ENCODE measurements around the gene STRADA.

Gene STRADA, protein sequence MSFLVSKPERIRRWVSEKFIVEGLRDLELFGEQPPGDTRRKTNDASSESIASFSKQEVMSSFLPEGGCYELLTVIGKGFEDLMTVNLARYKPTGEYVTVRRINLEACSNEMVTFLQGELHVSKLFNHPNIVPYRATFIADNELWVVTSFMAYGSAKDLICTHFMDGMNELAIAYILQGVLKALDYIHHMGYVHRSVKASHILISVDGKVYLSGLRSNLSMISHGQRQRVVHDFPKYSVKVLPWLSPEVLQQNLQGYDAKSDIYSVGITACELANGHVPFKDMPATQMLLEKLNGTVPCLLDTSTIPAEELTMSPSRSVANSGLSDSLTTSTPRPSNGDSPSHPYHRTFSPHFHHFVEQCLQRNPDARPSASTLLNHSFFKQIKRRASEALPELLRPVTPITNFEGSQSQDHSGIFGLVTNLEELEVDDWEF

DNA sequence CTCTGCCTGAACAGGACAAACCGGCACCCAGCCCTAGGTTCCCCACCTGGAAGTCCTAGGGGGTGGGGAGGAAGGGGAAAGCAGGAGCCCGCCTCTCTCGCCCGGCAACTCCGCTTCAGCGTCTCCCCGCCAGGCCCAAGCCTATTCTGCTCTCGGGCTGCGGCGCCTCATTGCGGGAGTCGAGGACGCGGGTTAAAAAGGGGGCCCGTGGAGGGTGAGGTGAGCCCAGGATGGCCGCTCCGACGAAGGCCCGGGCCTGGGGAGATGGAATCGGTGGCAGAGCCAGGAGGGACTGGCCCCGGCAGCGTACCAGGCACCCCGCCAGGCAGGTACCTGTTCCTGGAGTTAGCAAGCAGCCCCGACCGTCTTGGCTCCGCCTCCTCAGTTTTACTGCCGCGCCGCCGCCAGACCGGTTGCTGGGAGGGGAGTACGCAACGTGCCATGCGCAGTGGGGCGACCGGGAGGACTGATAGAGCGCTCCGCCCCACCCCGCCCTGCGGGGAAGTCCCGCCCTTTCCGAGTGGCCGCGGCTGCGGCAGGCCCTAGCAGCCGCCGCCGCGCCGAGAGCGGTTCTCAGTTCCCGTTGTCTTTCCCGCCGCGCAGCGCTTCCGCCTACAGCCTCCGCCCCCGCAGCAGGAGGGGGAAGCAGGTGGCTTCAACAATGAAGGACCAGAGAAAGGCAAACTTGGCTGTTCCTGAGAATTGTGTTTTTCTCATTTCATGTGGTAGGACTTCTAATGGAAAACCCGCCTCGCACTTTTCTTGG is at the start of gene STRADA:
Gene STRADA, minus strand, starts transcription at position 392 of the 766 bp plus-strand sequence. CDS start 13,430 bp downstream, outside the sequence.
- DNase-seq, result peak; percentile 99

DNA sequence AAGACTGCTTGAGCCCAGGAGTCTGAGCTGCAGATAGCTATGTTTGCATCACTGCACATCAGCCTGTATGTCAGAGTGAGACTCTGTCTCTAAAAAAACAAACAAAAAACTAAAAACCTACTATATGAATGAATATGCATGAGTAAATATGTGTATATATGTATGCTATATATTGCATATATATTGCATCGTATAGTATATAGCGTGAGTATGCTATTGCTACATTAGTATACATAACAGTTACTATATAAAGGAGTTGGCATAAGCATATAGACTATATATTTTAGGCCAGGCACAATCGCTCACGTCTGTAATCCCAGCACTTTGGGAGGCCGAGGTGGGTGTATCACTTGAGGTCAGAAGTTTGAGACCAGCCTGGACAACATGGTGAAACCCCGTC is 48.5 kb upstream of the STRADA start:
- DNase-seq, result no peak

DNA sequence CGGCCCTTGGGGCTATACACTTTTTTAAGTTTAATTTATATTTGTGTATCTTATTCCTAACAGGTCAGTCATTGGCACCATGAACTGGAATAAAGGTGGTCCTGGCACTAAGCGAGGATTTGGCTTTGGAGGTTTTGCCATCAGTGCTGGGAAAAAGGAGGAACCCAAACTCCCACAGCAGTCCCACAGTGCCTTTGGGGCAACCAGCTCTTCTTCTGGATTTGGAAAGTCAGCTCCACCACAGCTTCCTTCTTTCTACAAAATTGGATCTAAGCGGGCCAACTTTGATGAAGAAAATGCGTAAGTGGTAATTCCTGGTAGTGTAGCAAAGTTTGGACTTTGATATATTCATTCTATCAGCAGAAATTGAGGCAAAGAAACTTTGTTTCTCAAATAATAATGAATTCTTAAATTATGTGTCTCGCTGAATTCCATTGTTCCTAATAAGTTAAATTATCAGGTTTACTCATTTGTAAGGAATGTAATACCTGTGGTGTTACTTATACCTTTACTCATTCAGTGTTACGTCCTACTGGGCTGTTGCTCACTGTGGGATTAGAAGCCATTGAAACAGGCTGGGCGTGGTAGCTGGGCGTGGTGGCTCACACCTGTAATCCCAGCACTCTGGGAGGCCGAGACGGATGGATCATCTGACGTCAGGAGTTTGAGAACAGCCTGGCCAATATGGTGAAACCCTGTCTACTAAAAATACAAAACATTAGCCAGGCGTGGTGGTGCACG is 45.5 kb upstream of the STRADA start:
- no peak for DNase-seq

GRCh38 chr17:63786117-63786516 is 44.5 kb upstream of the STRADA start:
- no peak for DNase-seq

DNA sequence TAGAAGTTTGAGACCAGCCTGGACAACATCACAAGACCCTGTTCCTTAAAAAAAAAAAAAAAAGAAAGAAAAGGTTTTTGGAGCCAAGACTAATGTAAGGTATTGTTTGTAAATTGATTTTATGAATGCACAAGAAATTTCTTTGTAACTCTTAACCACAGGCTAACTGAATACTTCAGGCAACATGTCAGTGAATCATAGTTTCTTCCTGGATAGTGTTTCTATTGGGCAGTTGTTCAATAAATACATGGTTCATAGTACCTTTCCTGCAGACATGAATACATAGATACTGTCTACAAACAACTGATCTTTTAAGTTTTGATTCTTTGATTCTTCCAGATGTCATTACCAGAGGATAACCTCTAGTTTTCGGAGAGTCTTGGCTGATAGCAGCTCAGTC is 44.0 kb upstream of the STRADA start:
- no peak for DNase-seq

- no peak for DNase-seq
Observed at GRCh38 chr17:63783522-63783921, 41.9 kb upstream of the STRADA start.

GRCh38 chr17:63780928-63781327 is 39.3 kb upstream of the STRADA start:
- DNase-seq, result no peak

DNA sequence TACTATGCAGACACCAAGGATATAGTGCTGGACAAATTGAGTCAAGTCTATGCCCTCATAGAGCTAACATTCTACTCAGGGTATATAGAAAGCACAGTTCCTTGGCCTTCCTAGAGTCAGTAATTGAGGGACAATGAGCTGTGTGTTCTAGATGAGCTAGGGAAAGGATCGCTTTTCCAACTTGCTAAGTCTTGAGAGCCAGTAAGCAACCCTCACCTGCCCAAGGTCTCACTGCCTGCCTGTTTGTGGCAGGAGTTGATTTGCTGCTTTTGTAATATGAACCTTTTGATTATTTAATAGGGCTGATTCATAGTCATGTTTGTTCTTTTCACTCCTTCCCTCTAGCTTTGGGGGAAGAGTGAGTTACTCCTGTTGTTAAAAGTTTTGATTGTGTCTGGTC is 38.9 kb upstream of the STRADA start:
- DNase-seq, result no peak

DNA sequence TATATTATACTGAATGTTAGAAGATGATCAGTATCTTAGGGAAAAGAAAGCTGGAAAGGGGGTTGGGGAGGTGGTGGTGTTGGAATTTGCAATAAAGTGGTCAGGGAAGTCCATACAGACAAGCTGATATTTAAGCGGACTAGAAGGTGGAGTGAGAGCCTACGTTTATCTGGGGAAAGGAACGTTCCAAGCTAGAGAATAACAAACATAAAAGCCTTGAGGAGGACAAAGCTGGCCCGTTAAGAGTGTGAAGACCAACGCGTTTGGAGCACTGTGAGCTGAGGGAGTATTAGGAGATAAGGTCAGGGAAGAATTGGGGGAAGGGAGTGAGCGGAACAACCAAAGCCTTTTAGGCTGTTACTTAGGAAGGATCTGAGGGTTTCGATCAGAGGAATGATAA is 33.8 kb upstream of the STRADA start:
- DNase-seq, result no peak

DNA sequence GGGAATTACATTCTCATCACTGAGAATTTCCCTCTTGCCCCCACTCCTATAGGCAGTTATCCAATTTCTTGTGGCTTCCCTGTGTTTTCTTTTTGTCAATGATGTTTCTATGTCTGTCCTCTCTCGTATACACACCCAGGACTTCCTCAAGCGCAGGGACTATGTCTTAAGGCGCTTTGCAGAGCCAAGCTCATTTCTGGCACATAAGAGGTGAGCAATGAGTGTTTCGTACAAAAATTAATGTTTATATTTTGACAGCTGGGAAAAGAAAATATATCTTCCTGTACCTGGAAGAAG is 33.3 kb upstream of the STRADA start:
- DNase-seq, result no peak

DNA sequence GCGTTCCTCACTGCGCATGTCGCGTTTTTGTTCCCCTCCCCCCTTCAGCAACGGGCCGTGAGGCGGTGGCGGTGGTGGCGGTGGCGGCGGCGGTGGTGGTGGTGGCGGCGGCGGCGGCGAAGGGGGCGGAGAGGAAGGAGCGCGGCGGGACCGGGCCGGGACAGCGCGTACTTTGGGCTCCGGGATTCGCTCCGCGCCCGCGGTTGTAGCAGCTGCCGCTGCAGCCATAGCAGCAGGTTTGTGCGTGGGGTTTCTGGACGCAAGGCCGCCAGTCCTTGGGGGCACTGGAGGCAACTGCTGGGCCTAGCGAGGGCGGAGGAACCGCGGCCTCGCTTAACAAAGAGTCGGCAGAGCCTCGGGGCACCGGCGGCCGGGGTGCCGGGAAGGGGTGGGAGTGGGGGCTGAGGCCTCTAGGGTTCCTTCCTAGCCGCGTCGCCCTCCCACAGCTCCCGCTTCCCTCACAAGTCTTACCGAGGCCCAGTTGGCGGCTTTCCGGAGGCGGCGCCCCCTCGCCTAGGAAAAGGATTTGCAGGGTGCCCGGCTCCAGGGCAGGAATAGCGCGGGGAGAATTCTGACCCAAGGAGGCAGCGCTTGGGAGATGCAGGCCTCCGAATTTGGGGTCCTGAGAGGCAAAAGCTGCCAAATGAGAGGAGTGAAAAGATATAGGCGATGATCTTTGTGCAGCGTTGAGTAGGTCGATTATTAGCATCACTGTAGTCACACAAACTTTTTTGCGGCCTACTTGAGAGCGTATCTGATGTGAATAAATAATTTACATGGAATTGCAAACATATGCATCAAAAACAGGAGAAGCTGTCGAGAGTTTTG is 32.8 kb upstream of the STRADA start, which contains the start of gene DDX42:
Gene DDX42, plus strand, starts transcription at position 30 of the 828 bp plus-strand sequence. CDS start 12,880 bp downstream, outside the sequence.
- DNase-seq, result peak; percentile 39 to 42

- DNase-seq, result peak; percentile 99 to 100
Observed at GRCh38 chr17:63773272-63774140, 31.9 kb upstream of the STRADA start, which contains the start of gene CCDC47. Gene CCDC47 (minus strand): TSS chr17:63773597. CDS start chr17:63766175, 7,422 bp downstream.

GRCh38 chr17:63772801-63773271 is 31.2 kb upstream of the STRADA start:
- no peak for DNase-seq

DNA sequence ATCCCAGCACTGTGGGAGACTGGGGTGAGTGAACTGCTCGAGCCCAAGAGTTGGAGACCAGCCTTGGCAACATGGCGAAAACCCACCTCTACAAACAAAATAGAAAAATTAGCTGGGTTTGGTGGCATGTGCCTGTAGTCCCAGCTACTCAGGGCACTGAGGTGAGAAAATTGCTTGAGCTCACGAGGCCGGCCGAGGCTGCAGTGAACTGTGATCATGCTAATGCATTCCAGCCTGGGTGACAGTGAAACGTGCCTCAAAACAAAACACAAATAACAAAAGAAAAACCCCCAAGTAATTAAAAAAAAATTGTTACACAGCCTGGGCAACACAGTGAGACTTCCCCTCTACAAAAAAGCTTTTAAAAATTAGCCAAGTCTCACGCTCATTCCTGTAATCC is 26.8 kb upstream of the STRADA start:
- no peak for DNase-seq

DNA sequence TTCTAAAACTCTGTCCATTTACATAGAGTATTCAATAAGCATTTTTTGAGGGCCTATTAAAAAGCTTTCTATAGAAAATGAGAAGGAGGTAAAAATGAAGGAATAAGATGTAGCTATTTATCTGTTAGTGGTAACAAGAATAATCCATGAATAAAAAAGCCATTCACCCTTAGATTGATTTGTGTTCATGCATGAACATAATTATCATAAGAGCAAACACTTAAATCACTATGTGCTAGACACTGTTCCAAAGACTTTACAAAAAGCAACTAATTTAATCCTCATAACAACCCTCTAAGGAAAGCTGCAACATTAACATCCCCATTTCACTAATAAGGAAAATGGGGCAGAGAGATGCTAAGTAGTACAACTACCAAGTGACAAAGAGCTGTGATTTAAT is 25.2 kb upstream of the STRADA start:
- no peak for DNase-seq

GRCh38 chr17:63764716-63765115 is 23.1 kb upstream of the STRADA start:
- no peak for DNase-seq

DNA sequence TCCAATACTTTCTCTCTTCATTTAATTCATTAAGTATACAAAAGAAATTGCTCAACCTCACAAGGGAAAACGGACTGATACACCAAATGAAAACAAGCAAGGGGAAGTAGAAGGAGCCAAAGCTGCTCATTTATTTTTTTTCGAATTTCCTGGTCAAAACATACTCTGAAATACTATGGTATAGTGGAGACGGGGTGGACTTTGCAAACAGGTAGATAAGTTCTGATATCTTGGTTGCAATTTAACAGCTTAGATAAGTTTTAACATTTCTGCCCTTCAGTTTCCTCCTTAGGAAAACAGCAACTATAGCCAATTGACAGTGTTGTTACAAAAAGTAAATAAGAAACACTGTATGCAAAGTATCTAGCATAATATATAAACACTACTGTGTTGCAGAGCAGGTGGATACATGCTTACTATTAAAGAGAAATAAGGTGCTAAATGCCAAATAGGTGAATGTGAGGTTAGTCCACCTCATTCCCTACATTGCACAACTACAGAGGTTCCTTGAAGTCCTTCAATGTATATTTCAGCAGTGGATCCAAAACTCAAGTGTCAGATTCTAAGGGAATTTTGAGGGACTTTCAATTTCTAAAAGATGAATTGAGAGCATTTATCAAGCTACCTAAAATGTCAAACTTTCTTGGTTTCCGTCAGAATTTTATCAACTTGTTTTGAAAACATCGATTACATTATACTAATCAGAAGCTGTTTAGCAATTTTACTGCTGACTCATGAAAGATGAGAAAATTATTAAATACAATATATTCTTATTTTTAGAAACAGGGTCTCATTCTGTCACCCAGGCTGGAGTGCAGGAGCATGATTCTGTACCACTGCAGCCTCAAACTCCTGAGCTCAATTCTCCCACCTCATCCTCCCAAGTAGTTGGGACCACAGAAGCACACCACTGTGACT is 20.8 kb upstream of the STRADA start:
- no peak for DNase-seq

DNA sequence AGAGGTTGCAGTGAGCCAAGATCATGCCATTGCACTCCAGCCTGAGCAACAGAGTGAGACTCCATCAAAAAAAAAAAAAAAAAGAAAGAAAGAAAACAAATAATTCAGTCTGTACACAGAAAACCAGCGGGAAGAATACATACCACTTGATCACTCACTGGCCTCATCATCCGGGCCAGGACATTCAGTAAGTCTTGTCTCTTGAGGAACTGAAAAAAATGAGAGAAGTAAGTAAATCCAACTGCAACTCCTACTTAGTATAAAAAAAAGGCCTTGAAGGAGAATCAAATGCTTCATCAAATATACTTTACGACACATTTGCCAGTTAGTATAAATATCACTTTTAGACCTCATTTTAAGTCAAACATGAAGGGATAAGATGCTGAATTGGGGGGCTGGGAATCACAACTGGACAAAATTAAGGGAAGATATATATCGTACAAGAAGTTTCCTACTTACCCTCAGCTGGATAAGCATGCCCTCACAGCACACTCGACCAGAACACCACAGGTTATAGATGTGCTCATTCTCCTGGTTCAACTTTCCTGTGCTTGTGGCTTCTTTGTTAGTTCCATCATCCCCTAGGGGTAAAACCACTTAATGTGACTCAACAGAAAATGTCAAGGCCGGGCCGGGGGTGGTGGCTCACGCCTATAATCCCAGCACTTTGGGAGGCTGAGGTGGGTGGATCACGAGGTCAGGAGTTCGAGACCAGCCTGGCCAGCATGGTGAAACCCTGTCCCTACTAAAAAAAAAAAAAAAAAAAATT is 19.4 kb upstream of the STRADA start:
- no peak for DNase-seq

DNA sequence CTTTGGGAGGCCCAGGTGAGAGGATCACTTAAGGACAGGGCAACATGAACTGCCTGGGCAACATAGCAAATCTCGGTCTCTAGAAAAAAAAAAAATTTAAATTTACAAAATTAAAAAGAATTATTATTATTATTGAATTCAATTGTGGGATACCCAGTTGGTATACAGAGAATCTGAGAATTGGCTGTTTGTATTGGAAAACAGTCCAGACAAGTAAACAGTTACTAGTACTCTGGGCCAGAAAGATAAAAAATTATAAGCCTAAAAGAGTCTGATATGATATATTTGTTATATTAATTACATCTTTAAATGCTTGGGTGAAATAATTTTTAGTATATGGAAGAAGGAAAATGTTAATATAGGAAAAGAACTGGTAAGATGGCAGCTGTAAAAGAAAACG is 16.8 kb upstream of the STRADA start:
- no peak for DNase-seq

Data from NCI-H1930 (cell line).